Urinary bladder (tissue), 4 donors: ENCODE results near the gene C16orf95. TPM values are rescaled to one million over a fixed set of nuclear protein-coding genes. Genes with fewer than 3 reads are reported as not detected.
"Not testable (repeated sequence)": the region's sequence is repeated elsewhere in the genome, so short reads cannot be mapped to it uniquely, and the experiment has no call there.

Source experiments
- DNase-seq: peaks from one replicate; pipeline ENCODE4 v3.0.0-alpha.2; 2015; ENCODE audit errors: extremely low spot score
- H3K27ac ChIP-seq: one replicate; pipeline ENCODE4 v1.5.1; 2013; ENCODE audit warnings: low read depth, mild to moderate bottlenecking, moderate library complexity
- H3K36me3 ChIP-seq: one replicate; pipeline ENCODE4 v1.6.1; 2013; ENCODE audit warnings: mild to moderate bottlenecking, moderate library complexity; ENCODE audit not compliant: insufficient read depth
- H3K4me1 ChIP-seq: one replicate; pipeline ENCODE4 v1.6.1; 2013; ENCODE audit warnings: mild to moderate bottlenecking, moderate library complexity; ENCODE audit not compliant: insufficient read depth
- H3K4me3 ChIP-seq: one replicate; pipeline ENCODE4 v1.5.1; 2013; ENCODE audit warnings: low read depth, low read length
- WGBS: extraction: QIAGEN DNeasy Blood & Tissue Kit; methylation state at CpG from one replicate; pipeline ENCODE4 v1.1.7; 2013; 5-methylcytosine and 5-hydroxymethylcytosine counted together
- polyA plus RNA-seq: library from polyadenylated mRNA; stranded (reverse); fragments of 200-250 nt; gene quantifications from one replicate; pipeline ENCODE4 v1.2.3, GENCODE V29; 2013
- small RNA-seq: library from RNA; depleted of rRNA; stranded (forward); fragments of <200 nt; gene quantifications from one replicate; pipeline ENCODE3, GENCODE V24; 2014
- total RNA-seq: library from RNA; depleted of rRNA; stranded (reverse); fragments of >200 nt; gene quantifications from one replicate; pipeline ENCODE4 v1.2.3, GENCODE V29; 2014
- donor health status: healthy with polysubstance abuse.
- donor health status: healthy.

The C16orf95 gene
- total and polyA plus RNA-seq, 2 donors = 1.5 to 2.8 TPM

- 36% methylated on average over 4 of the region's 4 CpGs for WGBS
- DNase-seq = no peak
- Histone ChIP-seq H3K27ac (no peak overlapping the region), H3K4me1 (no peaks in the 10 kb centered on the region), H3K4me3 (no peak overlapping the region), H3K36me3 (no peaks in the 10 kb centered on the region)
These were observed 50.3 kb downstream of the C16orf95 start for GRCh38 chr16:87266846-87267245.

GRCh38 chr16:87265261-87265660 is 51.9 kb downstream of the C16orf95 start:
- H3K4me1 ChIP-seq = no peaks in the 10 kb centered on the region
- no peak overlapping the region for H3K27ac ChIP-seq
- no peak for DNase-seq
- 93% methylated on average over 4 of the region's 4 CpGs for WGBS
- no peak overlapping the region for H3K4me3 ChIP-seq
- no peaks in the 10 kb centered on the region for H3K36me3 ChIP-seq

- Histone ChIP-seq H3K4me1 (no peaks in the 10 kb centered on the region), H3K27ac (no peak overlapping the region), H3K36me3 (no peaks in the 10 kb centered on the region), H3K4me3 (no peak overlapping the region)
- WGBS = 71% methylated on average over 2 of the region's 2 CpGs
- no peak for DNase-seq
These were observed 52.6 kb downstream of the C16orf95 start for GRCh38 chr16:87264634-87265033.

- no peak for DNase-seq
- WGBS = 70% methylated on average over 15 of the region's 15 CpGs
These were observed 53.7 kb downstream of the C16orf95 start for GRCh38 chr16:87263418-87264052.

GRCh38 chr16:87259431-87259830 is 57.8 kb downstream of the C16orf95 start:
- Histone ChIP-seq H3K36me3 (no peaks in the 10 kb centered on the region), H3K4me1 (no peaks in the 10 kb centered on the region), H3K4me3 (no peak overlapping the region), H3K27ac (no peak overlapping the region)
- 88% methylated on average over 6 of the region's 6 CpGs for WGBS
- no peak for DNase-seq

More at GRCh38 chr16:87263418-87264052, 53.7 kb downstream of the C16orf95 start:
- Histone ChIP-seq H3K27ac (no peak overlapping the region), H3K4me1 (no peaks in the 10 kb centered on the region), H3K36me3 (no peaks in the 10 kb centered on the region), H3K4me3 (no peak overlapping the region)

GRCh38 chr16:87258653-87259052 is 58.5 kb downstream of the C16orf95 start:
- H3K27ac ChIP-seq, H3K4me1 ChIP-seq, H3K4me3 ChIP-seq, DNase-seq, H3K36me3 ChIP-seq: not testable (repeated sequence)
- 91% methylated on average over 3 of the region's 3 CpGs for WGBS

GRCh38 chr16:87255866-87256265 is 61.3 kb downstream of the C16orf95 start:
- Histone ChIP-seq H3K27ac (no peak overlapping the region), H3K4me1 (no peaks in the 10 kb centered on the region), H3K4me3 (no peak overlapping the region), H3K36me3 (no peaks in the 10 kb centered on the region)
- 92% methylated on average over 13 of the region's 13 CpGs for WGBS
- no peak for DNase-seq

GRCh38 chr16:87254734-87255133 is 62.5 kb downstream of the C16orf95 start:
- Histone ChIP-seq H3K36me3 (no peaks in the 10 kb centered on the region), H3K4me3 (no peak overlapping the region), H3K27ac (no peak overlapping the region), H3K4me1 (no peaks in the 10 kb centered on the region)
- whole genome bisulfite sequencing = 88% methylated on average over 9 of the region's 9 CpGs
- no peak for DNase-seq

GRCh38 chr16:87254296-87254695 is 62.9 kb downstream of the C16orf95 start:
- WGBS = 84% methylated on average over 10 of the region's 10 CpGs
- Histone ChIP-seq H3K4me1 (no peaks in the 10 kb centered on the region), H3K4me3 (no peak overlapping the region), H3K27ac (no peak overlapping the region), H3K36me3 (no peaks in the 10 kb centered on the region)
- no peak for DNase-seq

- 64% methylated on average over 7 of the region's 7 CpGs for WGBS
- no peak overlapping the region for H3K4me3 ChIP-seq
These were observed 63.7 kb downstream of the C16orf95 start for GRCh38 chr16:87253536-87253935.

More at GRCh38 chr16:87253536-87253935, 63.7 kb downstream of the C16orf95 start:
- DNase-seq = no peak
- Histone ChIP-seq H3K4me1 (no peaks in the 10 kb centered on the region), H3K36me3 (no peaks in the 10 kb centered on the region), H3K27ac (no peak overlapping the region)

Small RNA genes lying within 50 kb of the gene (small RNA-seq; reads per million reads assigned to genes)
- not detected for gene AC010531.2

Other genes with a start within 250 kb of the C16orf95 start
- 15.0 TPM for gene FBXO31, start 66.4 kb upstream of the C16orf95 start, total RNA-seq
- 65.2 TPM for gene FBXO31, start 66.4 kb upstream of the C16orf95 start, polyA plus RNA-seq
- gene MAP1LC3B, start 74.9 kb upstream of the C16orf95 start, total RNA-seq = 27.3 TPM
- gene MAP1LC3B, start 74.9 kb upstream of the C16orf95 start, polyA plus RNA-seq = 68.9 TPM
- 36.1 TPM for gene ZCCHC14, start 175.6 kb upstream of the C16orf95 start, total RNA-seq
- 16.6 TPM for gene ZCCHC14, start 175.6 kb upstream of the C16orf95 start, polyA plus RNA-seq